ENCODE data around the gene HOXB3.

HOXB3 gene

DNA sequence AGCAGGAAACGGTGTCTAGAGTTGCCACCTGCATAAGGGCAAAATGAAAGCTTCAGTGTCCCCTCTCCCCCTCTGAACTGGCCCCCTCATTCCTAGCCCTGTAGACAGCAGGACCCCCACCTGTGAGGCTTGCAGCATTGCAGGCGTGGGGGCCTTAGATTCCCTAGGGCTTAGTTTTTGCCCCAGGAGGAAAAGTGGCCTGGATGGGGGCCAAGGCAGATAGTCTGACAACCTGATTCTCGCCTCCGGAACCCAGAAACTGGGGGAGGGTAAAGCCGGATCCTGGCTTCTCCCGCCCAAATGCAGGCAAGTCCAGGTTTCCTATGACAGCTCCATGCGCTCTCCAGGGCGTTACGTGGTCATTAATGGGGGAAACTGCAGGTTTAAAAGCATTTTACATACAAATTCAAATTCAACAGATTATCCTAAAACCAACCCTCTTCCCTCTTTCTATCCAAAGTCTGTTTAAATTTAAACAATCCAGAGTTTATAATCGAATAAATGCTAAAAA is 15.4 kb upstream of the HOXB3 start (continued):
- TF ChIP-seq, protein P1, sequence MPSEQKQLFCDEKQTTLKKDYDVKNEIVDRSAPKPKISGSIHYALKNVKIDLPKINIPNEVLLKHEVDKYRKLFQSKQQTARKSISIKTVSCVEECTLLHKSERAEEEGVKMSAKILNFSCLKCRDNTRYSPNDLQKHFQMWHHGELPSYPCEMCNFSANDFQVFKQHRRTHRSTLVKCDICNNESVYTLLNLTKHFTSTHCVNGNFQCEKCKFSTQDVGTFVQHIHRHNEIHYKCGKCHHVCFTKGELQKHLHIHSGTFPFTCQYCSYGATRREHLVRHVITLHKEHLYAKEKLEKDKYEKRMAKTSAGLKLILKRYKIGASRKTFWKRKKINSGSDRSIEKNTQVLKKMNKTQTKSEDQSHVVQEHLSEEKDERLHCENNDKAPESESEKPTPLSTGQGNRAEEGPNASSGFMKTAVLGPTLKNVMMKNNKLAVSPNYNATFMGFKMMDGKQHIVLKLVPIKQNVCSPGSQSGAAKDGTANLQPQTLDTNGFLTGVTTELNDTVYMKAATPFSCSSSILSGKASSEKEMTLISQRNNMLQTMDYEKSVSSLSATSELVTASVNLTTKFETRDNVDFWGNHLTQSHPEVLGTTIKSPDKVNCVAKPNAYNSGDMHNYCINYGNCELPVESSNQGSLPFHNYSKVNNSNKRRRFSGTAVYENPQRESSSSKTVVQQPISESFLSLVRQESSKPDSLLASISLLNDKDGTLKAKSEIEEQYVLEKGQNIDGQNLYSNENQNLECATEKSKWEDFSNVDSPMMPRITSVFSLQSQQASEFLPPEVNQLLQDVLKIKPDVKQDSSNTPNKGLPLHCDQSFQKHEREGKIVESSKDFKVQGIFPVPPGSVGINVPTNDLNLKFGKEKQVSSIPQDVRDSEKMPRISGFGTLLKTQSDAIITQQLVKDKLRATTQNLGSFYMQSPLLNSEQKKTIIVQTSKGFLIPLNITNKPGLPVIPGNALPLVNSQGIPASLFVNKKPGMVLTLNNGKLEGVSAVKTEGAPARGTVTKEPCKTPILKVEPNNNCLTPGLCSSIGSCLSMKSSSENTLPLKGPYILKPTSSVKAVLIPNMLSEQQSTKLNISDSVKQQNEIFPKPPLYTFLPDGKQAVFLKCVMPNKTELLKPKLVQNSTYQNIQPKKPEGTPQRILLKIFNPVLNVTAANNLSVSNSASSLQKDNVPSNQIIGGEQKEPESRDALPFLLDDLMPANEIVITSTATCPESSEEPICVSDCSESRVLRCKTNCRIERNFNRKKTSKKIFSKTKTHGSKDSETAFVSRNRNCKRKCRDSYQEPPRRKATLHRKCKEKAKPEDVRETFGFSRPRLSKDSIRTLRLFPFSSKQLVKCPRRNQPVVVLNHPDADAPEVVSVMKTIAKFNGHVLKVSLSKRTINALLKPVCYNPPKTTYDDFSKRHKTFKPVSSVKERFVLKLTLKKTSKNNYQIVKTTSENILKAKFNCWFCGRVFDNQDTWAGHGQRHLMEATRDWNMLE (tag by site-specific recombination; conservative IDR thresholded peaks at IDR 0.05; ENCODE audit: low read depth): no peak
- TF ChIP-seq ZNF670 (tag by site-specific recombination; IDR thresholded peaks at IDR 0.05; ENCODE audit: low read depth) (no peak), REPIN1 (tag by site-specific recombination; IDR thresholded peaks at IDR 0.05; ENCODE audit: low read depth) (no peak), ZBTB17 (tag by site-specific recombination; IDR thresholded peaks at IDR 0.05) (peak; percentile 11; the same call in 1 of the 2 replicates), ZNF791 (tag by site-specific recombination; IDR thresholded peaks at IDR 0.05) (no peak), ZNF701 (tag by site-specific recombination; IDR thresholded peaks at IDR 0.05) (no peak), YY2 (tag by site-specific recombination; IDR thresholded peaks at IDR 0.05) (no peak), ZNF510 (tag by site-specific recombination; IDR thresholded peaks at IDR 0.05; ENCODE audit: insufficient replicate concordance) (no peak), ZBTB20 (tag by site-specific recombination; IDR thresholded peaks at IDR 0.05) (peak; percentile 22; the same call in 1 of the 2 replicates), ZBTB21 (tag by site-specific recombination; IDR thresholded peaks at IDR 0.05) (no peak), ZNF19 (tag by site-specific recombination; IDR thresholded peaks at IDR 0.05; ENCODE audit: low read depth) (no peak), KLF16 (tag by site-specific recombination; IDR thresholded peaks at IDR 0.05) (0 out of 2 replicates have a peak, but pooled peaks have one; percentile 36), ZNF23 (tag by site-specific recombination; IDR thresholded peaks at IDR 0.05; ENCODE audit: borderline replicate concordance) (no peak), ZFP3 (tag by site-specific recombination; IDR thresholded peaks at IDR 0.05; ENCODE audit: low read depth) (no peak), ZNF211 (tag by site-specific recombination; IDR thresholded peaks at IDR 0.05; ENCODE audit: low read depth) (no peak), BCL11A (tag by site-specific recombination; IDR thresholded peaks at IDR 0.05; ENCODE audit: low read depth) (no peak), KLF8 (tag by site-specific recombination; IDR thresholded peaks at IDR 0.05) (peak; percentile 25; the same call in 1 of the 2 replicates), EGR2 (tag by site-specific recombination; IDR thresholded peaks at IDR 0.05; ENCODE audit: low read depth) (peak; percentile 74), ZFHX2 (tag by site-specific recombination; conservative IDR thresholded peaks at IDR 0.05) (peak; percentile 69), HOXD13 (CRISPR knock-in tag; IDR thresholded peaks at IDR 0.05; ENCODE audit: borderline replicate concordance) (no peak), ZNF560 (tag by site-specific recombination; IDR thresholded peaks at IDR 0.05; ENCODE audit: borderline replicate concordance) (no peak), ZNF837 (tag by site-specific recombination; IDR thresholded peaks at IDR 0.05) (no peak), ZNF24 (tag by site-specific recombination; IDR thresholded peaks at IDR 0.05) (no peak), KLF7 (tag by site-specific recombination; IDR thresholded peaks at IDR 0.05; ENCODE audit: borderline replicate concordance) (no peak), ZNF146 (tag by site-specific recombination; IDR thresholded peaks at IDR 0.05) (no peak)
- TF ChIP-seq, protein P2, sequence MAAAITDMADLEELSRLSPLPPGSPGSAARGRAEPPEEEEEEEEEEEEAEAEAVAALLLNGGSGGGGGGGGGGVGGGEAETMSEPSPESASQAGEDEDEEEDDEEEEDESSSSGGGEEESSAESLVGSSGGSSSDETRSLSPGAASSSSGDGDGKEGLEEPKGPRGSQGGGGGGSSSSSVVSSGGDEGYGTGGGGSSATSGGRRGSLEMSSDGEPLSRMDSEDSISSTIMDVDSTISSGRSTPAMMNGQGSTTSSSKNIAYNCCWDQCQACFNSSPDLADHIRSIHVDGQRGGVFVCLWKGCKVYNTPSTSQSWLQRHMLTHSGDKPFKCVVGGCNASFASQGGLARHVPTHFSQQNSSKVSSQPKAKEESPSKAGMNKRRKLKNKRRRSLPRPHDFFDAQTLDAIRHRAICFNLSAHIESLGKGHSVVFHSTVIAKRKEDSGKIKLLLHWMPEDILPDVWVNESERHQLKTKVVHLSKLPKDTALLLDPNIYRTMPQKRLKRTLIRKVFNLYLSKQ (tag by site-specific recombination; IDR thresholded peaks at IDR 0.05; ENCODE audit: borderline replicate concordance): no peak
- TF ChIP-seq, protein P3, sequence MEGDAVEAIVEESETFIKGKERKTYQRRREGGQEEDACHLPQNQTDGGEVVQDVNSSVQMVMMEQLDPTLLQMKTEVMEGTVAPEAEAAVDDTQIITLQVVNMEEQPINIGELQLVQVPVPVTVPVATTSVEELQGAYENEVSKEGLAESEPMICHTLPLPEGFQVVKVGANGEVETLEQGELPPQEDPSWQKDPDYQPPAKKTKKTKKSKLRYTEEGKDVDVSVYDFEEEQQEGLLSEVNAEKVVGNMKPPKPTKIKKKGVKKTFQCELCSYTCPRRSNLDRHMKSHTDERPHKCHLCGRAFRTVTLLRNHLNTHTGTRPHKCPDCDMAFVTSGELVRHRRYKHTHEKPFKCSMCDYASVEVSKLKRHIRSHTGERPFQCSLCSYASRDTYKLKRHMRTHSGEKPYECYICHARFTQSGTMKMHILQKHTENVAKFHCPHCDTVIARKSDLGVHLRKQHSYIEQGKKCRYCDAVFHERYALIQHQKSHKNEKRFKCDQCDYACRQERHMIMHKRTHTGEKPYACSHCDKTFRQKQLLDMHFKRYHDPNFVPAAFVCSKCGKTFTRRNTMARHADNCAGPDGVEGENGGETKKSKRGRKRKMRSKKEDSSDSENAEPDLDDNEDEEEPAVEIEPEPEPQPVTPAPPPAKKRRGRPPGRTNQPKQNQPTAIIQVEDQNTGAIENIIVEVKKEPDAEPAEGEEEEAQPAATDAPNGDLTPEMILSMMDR (tag by site-specific recombination; IDR thresholded peaks at IDR 0.05): no peak
- TF ChIP-seq, protein P4, sequence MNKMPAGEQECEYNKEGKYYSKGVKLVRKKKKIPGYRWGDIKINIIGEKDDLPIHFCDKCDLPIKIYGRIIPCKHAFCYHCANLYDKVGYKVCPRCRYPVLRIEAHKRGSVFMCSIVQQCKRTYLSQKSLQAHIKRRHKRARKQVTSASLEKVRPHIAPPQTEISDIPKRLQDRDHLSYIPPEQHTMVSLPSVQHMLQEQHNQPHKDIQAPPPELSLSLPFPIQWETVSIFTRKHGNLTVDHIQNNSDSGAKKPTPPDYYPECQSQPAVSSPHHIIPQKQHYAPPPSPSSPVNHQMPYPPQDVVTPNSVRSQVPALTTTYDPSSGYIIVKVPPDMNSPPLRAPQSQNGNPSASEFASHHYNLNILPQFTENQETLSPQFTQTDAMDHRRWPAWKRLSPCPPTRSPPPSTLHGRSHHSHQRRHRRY (tag by site-specific recombination; IDR thresholded peaks at IDR 0.05): no peak
- TF ChIP-seq, protein P5, sequence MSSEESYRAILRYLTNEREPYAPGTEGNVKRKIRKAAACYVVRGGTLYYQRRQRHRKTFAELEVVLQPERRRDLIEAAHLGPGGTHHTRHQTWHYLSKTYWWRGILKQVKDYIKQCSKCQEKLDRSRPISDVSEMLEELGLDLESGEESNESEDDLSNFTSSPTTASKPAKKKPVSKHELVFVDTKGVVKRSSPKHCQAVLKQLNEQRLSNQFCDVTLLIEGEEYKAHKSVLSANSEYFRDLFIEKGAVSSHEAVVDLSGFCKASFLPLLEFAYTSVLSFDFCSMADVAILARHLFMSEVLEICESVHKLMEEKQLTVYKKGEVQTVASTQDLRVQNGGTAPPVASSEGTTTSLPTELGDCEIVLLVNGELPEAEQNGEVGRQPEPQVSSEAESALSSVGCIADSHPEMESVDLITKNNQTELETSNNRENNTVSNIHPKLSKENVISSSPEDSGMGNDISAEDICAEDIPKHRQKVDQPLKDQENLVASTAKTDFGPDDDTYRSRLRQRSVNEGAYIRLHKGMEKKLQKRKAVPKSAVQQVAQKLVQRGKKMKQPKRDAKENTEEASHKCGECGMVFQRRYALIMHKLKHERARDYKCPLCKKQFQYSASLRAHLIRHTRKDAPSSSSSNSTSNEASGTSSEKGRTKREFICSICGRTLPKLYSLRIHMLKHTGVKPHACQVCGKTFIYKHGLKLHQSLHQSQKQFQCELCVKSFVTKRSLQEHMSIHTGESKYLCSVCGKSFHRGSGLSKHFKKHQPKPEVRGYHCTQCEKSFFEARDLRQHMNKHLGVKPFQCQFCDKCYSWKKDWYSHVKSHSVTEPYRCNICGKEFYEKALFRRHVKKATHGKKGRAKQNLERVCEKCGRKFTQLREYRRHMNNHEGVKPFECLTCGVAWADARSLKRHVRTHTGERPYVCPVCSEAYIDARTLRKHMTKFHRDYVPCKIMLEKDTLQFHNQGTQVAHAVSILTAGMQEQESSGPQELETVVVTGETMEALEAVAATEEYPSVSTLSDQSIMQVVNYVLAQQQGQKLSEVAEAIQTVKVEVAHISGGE (tag by site-specific recombination; conservative IDR thresholded peaks at IDR 0.05; ENCODE audit: low read depth): no peak

Measured in HEK293 (cell line).